Activated CD4-positive, alpha-beta T cell treated with anti-CD3 and anti-CD28 coated beads, Interleukin-10, Interleukin-2, amounts not matched to agents 100 ng/mL and 50 ng/mL, durations not matched to agents 16 hours and 8 hours (primary cell): ENCODE data around the gene NR2F1-AS1.
"Not testable (repeated sequence)": the region's sequence is repeated elsewhere in the genome, so short reads cannot be mapped to it uniquely, and the experiment has no call there.

Source experiments
- DNase-seq: peaks from one replicate; pipeline ENCODE4 v3.0.0-alpha.2; 2020

The NR2F1-AS1 gene

DNA sequence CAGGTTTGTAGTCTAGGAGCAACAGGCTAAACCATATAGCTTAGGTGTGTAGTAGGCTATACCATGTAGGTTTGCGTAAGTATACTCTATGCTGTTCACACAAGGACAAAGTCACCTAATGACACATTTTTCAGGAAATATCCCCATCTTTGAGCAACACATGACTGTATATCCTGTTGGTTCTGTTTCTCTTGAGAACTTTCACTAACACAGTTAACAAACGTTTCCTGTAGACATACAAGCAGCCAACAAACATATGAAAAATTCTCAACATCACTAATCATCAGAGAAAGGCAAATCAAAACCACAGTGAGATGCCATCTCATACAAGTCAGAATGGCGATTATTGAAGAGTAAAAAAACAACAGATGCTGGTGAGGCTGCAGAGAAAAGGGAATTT, 68.2 kb downstream of the NR2F1-AS1 start:
- DNase-seq: no peak

DNA sequence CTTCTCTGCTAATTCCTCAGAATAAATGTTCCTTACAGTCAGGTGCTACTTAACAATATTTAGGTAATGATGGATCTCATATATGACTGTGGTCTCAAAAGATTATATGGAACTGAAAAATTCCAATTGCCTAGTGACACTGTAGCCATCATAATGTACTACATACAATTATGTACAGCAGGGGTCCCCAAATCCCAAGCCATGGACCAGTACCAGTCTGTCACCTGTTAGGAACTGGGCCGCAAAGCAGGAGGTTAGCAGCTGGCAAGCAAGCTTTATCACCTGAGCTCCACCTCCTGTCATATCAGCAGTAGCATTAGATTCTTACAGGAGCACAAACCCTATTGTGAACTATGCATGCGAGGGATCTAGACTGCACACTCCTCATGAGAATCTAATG, 69.6 kb downstream of the NR2F1-AS1 start:
- DNase-seq: no peak

DNA sequence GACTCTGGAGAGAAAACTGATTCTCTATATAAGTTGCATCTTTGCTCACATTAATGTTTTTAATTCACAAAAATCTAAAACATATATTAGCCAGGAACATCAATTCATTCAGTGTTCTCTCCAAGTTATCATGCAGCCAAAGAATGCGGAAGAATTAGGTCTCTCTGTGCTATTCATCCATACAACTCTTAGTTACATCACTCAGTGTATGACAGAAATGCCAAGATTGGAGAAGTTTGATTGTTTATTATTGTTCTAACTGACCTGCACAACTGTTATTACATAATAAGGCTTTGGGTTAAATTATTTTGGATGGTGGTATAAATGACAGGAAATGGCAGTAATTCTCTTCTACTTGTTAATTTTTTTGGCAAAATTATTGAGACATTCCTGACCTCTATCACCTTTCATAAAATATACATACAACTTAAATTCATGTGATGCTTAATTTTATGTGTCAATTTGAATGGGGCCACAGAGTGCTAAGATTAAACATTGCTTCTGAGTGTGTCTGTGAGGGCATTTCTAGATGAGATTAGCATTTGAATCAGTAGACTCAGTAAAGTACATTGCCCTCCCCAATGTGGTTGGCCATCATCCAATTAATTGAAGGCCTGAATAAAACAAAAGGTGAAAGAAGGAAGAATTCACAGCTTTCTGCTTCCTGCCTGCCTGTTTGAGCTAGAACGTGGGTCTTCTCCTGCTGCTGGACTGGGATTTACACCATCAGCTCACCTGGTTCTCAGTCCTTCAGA, 70.2 kb downstream of the NR2F1-AS1 start:
- no peak for DNase-seq

DNA sequence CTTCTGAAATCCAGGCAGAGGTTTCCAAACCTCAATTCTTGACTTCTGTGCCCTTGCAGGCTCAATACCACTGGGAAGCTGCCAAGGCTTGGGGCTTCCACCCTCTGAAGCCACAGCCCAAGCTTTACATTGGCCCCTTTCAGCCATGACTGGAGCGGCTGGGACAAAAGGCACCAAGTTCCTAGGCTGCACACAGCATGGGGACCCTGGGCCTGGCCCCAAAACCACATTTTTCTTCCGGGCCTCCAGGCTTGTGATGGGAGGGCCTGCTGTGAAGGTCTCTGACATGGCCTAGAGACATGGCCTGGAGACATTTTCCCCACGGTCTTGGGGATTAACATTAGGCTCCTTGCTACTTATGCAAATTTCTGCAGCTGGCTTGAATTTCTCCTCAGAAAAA, 75.5 kb downstream of the NR2F1-AS1 start:
- not testable (repeated sequence) for DNase-seq

DNA sequence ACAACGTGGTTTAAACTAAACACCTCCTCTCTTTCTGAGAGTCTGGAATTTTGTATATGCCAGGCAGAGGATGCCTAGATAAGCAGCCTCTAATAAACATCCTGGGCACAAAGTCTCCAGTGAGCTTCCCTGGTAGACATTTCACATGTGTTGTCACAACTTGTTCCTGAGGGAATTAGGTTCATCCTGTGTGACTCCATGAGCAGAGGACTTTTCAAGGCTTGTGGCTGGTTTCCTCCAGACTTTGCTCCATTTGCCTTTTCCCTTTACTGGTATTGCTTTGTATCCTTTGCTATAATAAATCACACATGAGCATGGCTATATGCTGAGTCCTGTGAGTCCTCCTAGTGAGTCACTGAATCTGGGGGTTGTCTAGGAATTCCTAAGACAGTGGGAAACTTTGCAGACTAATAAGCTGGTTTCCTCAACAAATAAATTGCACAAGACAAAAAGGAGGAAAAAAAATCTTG, 77.4 kb downstream of the NR2F1-AS1 start:
- no peak for DNase-seq

DNA sequence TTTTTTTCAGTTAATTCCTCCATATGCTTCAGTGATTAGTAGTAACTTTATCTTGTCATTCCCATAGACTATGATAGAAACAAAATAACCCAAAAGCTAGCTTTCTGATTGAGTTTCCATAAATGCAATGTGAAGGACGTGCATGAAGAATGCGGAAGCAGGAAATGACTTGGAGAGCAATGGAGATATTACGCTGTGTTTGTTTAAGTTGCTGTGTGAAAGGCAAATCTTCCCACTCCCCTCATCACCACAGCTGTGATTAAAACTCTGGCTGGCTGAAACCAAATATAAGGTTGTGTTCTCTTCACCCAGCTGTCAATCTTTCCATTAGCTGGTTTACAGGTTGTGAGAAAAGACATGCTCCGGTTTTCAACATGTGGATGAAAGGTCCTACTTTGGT, 83.9 kb downstream of the NR2F1-AS1 start:
- no peak for DNase-seq

DNA sequence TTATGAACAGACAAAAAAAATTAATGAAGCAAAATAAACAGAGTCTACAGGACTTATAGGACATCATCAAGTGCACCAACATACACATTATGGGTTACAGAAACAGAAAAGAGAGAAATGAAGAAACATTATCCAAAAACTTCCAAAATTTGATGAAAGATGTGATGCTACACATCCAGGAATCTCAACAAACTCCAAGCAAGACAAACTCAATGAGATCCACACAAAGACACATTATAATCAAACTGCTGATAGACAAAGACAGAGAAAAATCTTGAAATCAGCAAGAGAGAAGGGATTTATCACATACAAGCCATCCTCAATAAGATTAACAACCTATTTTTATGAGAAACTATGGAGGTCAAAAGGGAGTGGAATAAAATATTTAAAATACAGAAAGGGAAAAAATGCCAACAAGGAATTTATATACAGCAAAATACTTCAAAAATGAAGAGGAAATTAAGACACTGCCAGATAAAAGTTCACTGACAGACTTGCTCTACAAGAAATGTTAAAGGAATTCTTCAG, 101.0 kb downstream of the NR2F1-AS1 start:
- DNase-seq: no peak

DNA sequence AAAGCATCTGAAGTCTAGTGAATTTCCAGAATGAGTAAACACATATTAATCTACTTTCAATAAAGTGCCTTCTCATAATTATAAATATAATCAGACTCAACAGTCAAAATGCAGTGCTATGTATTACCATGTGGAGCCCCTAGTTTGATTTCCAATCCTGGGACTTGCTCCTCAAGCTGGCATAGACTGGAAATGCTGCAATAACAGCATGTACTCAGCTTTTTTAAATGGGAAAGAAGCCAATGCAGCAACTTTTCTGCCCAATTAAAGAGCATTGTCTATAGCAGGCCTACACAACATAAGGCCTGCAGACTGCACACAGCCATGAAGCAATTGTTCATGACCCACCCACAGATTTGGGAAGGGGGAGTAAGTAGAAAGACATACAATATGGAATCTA, 103.2 kb downstream of the NR2F1-AS1 start:
- DNase-seq: no peak

DNA sequence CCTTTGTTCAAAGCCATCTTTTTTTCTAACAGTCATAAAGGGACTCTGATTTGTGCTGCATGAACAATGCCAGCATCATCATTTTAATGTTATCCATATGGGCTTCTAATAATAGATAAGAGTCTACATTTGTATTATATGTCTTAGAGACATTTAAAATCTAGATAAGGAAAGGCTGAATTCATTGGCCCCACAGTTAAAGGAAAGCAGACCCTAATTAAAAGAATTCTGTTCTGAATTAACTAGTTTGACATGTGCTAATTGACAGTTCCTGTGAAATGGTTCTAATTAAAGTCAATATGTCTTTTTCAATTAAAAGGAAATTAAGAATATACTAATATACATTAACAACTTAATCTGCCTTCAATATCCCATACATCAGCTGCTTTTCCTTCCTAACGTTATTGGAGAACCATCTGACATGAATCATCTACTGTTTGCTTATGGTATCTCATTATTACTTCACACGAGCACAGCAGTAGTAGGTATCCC, 104.7 kb downstream of the NR2F1-AS1 start:
- no peak for DNase-seq

DNA sequence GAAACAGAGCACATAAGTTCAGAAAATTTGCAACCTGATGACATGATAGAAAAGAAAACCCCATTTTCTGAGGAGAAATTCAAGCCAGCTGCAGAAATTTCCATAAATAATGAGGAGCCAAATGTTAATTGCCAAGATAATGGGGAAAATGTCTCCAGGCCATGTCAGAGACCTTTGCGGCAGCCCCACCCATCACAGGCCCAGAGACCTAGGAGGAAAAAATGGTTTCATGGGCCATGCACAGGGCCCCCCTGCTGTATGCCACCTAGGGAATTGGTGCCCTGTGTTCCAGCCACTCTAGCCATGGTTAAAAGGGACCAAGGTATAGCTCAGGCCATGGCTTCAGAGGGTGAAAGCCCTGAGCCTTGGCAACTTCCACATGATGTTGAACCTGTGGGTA, 118.1 kb downstream of the NR2F1-AS1 start:
- no peak for DNase-seq

DNA sequence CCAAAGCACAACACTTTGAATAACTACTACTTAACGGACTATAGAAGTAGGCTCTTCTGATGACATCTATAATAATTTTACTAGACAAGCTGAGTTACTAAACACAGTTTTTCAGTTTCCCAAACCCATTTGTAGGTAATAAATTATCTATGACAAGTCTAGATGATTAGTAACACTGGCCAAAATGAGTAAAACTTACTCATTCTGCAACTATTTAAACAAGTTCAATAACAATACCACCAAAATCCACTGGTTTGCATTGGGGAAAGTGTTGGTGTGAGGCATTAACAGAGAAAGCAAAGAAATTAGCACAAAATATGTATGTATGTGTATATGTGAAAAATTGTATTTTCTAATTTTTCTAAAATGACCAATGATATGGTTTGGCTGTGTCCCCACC, 119.3 kb downstream of the NR2F1-AS1 start:
- DNase-seq: no peak

DNA sequence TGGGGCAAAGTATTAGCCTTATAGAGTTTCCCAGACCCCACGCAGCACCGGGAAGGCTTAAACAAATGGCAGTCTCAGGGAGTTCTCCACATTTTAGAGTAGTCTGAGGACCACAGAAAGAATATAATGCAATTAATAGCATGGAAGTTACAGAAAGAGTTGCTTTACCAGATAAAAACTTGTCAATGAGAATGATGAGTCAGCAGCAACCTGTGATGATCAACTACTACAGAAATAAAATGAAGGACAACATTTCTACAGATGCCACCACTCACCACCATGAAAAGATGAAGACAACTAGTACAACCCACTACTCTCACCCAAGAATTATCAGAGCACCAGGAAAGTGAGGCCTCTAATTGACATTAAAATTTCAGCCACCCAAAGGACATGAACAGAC, 120.7 kb downstream of the NR2F1-AS1 start:
- no peak for DNase-seq

DNA sequence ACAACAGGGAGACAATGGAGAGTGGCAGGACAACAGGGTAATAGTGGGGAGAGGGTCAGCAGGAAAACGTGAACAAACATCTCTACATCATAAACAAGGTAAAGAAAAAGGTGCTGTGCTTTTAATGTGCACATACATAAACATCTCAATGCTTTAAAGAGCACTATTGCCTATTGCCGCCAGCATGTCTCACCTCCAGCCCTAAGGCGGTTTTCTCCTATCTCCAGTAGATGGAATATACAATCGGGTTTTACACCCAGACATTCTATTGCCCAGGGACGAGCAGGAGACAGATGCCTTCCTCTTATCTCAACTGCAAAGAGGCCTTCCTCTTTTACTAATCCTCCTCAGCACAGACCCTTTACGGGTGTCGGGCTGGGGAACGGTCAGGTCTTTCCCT, 124.2 kb downstream of the NR2F1-AS1 start:
- not testable (repeated sequence) for DNase-seq

DNA sequence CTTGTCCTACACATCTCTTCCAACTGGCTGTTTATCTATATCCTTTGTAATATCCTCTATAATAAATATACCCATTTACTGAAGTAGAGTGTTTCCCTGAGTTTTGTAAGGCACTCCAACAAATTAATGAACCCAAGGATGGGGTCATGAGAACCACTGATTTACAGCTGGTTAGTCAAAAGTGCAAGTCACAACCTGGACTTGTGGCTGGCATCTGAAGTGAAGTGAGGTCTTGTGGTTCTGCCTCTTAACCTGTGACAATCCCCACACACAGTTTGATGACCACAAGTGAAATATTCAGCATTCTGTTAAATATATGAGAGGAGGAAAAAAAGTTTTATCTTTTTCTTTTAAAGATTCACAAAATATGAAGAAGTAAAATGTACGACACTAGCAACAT, 126.1 kb downstream of the NR2F1-AS1 start:
- no peak for DNase-seq

DNA sequence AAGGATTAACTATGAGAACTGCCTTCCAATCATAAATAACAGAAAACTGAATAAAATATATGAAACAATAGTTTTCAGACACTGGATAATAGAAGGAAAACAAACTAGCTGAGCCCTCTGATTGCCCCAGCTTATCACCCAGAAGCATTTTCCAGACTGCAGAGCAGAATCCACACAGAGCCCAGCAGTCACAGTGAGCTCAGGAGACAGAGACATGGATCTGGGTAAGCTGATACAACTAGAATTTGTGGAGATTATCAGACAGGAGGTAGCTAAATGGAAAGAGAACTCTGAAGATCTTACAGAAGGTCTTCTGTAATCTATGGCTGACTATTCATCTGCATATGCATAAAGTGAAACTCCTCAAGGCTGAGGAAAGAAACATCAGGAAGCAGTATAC, 128.8 kb downstream of the NR2F1-AS1 start:
- DNase-seq: no peak

DNA sequence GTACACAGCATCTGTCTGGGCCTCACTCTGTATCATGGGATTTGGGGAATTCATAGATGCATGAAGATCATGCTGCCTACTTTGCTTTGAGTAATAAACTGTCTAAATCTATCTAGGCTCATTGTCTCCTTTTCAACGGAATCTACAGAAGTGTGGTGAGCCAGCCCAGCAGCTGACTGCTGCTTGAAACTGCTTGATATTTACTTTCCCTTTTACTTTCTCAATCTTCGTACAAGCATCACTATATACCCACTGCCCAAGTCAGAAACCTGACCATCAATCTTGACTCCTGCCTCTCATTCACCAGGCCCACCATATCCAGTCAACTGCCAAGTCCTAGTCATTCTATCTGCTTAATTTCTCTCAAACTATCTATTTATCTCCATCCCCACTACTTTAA, 142.9 kb downstream of the NR2F1-AS1 start:
- no peak for DNase-seq

DNA sequence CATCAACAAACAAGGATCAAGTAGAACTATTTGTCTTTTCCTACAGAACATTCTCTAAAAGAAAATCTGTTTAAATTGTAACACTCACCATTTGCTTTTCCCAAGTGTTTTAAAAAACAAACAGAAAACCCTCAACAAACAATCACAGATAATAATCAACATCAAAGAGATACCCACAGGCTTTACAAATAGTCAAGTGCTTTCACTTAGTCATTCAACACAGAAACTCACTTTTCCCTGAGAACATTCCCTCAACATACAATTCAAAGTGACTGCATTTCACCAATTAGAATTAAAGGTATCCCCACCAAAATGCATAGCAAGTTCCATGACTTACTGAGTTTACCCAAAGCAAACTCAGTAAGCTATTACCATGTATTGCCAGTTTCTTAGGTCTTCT, 144.9 kb downstream of the NR2F1-AS1 start:
- no peak for DNase-seq

DNA sequence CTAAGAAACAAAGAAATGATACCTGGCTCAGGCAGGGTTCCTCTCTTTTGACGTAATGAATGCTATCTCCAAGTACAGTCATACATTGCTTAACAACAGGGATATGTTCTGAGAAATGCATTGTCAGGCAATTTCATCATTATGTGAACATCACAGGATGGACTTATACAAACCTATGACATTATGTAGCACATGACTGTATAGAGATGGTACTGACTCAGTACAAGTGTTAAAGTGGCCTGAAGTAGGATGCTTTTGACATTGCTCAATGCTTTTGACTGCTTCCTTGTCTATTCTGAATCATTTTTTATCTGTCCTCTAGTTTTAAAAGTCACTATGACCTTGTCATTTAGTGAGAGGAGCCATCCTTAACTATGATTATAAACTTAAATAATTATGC, 147.6 kb downstream of the NR2F1-AS1 start:
- DNase-seq: no peak

DNA sequence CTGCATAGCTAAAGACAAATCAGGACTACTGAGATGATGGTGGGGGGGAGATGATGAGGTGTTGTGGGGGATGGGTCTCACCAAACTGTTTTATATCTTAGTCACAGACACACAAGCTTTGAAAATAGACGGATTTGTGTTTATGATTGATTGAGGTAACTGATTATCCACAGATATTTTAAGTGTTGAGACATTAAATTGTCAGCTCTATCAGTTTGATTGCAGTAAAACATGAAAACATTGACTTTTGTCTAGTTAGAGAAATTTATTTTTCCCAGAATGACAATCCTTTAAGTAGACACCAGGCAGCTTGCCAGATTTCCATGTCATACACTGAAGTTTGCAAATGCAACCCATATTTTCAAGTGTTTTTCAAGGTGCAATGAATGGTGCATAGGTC, 149.8 kb downstream of the NR2F1-AS1 start:
- DNase-seq: no peak

DNA sequence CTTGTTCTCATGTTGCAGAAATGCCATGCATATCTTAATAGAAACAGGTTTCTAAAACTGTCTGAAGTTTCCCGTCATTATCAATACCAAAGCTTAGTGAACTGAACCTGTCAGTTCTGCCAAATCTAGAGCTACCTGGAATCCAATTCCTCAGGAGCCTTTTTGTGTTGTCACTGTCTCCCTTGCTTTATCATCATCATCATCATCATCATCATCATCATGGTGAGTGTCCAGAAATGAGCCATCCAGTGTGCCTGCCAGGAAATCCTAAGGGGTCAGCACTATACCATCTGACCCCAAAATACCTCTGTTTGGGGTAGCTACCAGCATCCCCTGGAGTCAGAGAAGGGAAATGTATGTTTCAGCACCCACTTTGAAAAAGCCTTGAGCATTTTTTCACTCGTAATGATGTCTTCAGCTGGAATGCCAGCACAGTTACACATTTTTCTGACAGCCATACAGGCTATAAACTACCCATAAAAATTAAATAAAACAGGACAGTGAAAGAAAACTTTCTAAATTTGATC, 150.3 kb downstream of the NR2F1-AS1 start:
- no peak for DNase-seq

DNA sequence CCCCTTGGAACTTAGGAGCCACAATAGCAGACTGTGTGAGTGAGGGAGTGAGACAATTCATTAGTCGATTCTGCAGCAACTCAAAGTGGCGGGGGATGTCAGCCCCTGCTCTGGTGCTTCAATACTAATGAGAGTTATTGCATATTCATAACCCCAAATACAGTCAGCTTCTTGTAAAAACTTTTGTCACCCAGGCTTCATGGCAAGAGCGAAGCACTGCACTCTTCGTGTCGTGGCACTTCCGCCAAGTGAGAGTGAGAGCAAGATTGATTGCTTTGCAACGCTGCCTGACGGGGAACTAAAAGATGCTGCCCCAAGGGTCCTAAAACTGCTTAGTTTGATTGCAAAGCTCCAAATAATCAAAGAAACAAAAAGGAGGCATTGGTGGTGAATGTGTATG, 150.9 kb downstream of the NR2F1-AS1 start:
- DNase-seq: no peak

DNA sequence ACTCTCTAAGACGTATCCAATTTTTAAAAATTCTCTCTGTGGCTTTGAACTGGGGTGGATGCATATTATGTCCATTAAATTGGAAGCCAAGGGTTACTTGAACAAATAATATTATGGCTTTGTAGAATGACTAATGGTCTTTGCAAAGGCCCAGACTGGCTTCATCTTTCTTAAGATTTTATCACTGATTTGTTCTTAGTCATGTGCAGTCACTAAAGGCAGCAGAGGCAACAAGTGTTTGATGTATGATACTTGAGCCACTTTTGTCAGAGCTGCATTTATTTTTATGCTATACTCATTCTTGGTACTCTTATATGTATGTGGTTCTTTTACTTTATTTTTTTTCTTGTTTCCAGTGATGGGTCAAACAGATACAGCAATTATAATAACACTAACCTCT, 152.2 kb downstream of the NR2F1-AS1 start:
- DNase-seq: no peak

DNA sequence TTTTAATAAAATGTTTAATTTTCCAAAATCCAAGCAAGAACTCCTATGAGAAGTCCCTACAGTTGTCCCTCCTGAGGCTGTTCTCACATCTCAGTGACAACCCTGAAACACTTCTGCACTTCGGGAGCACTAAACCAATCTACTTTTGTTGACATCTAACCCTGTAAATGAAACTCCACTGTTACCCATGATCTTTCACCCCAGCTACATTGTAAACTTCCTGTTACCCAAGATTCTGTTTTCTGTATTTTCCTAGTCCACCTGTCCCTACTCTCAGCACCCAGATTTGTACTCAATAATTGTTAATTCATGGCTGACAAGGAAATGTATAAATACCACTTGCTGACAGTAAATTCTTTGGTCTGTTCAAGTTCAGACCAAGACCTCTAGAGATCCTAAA, 153.7 kb downstream of the NR2F1-AS1 start:
- DNase-seq: no peak

DNA sequence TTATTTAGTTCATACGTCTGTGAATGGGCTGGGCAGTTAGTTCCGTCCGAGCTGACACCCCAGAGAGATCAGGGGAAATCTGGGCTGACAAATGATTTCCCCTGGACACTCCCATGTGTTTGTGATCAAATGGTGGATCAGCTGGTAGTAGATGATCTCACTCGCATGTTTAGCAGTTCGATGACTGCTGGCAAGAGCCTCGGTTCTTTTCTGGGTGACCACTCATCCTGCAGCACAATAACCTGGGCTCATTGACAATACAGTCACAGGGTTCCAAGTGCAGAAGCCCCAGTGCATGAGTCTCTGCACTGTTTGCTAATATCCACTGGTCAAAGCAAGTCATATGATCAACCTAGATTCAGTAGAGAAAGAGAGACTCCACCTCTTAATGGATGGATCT, 155.9 kb downstream of the NR2F1-AS1 start:
- no peak for DNase-seq

DNA sequence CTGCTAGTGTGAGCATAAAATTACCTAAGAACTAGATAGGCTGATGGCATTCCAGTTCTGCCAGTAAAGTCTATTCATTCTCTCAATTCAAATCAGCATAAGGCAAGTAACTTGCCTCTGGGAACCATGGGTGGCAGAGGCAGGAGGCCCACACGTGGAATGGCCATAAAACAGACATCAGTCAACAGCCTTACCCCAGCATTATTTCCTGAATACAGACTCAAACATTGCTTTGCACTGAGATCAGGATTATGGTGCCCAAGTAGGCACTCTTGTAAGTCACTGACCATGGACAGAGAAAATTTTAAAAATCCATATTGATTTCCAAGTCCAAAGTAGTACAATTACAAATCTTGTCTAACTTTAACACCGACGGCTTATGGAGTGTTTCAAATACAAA, 157.7 kb downstream of the NR2F1-AS1 start:
- DNase-seq: no peak
